Measurements from ENCODE around the gene HK1.
A peak's percentile ranks its signal among the peaks of the same experiment; 100 is the strongest.

HK1 gene

DNA sequence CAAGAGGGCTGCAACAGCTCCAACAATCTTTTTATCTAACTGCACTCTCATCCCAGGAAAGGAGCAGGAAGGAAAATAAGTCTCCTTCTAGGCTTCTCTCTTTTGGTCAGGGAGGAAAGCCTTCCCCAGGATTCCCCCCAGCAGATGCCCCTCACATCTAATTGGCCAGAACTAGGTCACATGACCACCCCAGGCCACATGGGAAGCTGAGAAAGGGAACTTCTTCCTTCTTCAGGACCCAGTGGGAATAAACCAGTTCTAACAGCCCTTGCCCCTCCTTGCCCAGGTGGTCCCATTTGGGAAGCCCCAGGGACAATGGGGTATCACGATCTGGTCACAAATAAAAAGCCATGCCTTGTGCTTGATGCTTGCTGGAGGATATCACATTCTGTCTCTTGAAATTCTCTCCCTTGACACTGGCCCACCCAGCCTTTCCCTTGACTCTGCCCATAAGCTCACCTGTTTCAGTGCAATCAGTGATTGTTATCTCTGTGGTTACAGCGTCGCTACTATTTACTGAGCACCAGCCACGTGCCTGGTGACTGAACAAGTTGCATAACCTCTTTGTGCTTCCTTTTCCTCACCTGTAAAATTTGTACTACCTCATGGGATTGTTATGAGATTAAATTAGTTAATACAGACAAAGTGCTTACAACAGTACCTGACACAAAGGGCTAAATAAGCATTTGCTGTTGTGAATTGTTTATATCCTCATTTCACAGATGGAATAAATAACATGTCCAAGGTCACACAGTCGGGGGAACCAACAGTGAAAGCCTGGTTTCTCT is 147.4 kb downstream of the HK1 start:
- DNase-seq = no peak
- Mint-ChIP-seq H3K9me3 (no peaks in the 10 kb centered on the region), H3K4me3 (no peak overlapping the region), H3K27ac (no peak overlapping the region), H3K27me3 (ENCODE audit: low read depth, poor library complexity) (peaks cover 10% of the 10 kb centered on the region), H3K4me1 (peaks cover 12% of the 10 kb centered on the region), H3K36me3 (ENCODE audit: low read depth) (no peaks in the 10 kb centered on the region)
- TF ChIP-seq, protein P1, sequence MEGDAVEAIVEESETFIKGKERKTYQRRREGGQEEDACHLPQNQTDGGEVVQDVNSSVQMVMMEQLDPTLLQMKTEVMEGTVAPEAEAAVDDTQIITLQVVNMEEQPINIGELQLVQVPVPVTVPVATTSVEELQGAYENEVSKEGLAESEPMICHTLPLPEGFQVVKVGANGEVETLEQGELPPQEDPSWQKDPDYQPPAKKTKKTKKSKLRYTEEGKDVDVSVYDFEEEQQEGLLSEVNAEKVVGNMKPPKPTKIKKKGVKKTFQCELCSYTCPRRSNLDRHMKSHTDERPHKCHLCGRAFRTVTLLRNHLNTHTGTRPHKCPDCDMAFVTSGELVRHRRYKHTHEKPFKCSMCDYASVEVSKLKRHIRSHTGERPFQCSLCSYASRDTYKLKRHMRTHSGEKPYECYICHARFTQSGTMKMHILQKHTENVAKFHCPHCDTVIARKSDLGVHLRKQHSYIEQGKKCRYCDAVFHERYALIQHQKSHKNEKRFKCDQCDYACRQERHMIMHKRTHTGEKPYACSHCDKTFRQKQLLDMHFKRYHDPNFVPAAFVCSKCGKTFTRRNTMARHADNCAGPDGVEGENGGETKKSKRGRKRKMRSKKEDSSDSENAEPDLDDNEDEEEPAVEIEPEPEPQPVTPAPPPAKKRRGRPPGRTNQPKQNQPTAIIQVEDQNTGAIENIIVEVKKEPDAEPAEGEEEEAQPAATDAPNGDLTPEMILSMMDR (IDR thresholded peaks at IDR 0.05) = no peak

DNA sequence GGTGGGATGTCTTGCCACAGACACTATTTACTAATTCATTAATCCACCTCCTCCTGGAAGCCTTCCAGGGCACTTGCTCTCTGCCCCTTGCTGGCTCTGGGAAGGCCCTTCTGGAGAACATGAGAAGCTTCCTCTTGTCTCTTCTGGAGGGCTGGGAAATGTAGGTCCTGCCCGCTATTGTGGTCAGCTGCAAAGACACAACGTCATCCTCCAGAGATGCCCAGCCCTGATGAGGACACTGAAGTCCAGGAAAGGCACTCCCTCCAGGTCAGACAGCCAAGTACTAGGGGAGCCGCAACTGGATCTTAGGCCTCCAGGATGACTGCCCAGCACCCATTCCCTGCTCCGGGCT is 148.1 kb downstream of the HK1 start:
- Mint-ChIP-seq H3K4me3 (no peak overlapping the region), H3K4me1 (peaks cover 12% of the 10 kb centered on the region), H3K27ac (peak overlapping the region; percentile 36), H3K27me3 (ENCODE audit: low read depth, poor library complexity) (peaks cover 13% of the 10 kb centered on the region), H3K9me3 (no peaks in the 10 kb centered on the region), H3K36me3 (ENCODE audit: low read depth) (no peaks in the 10 kb centered on the region)
- DNase-seq = no peak
- TF ChIP-seq, protein P1 (IDR thresholded peaks at IDR 0.05) = no peak

GRCh38 chr10:69428165-69428564 is 149.9 kb downstream of the HK1 start:
- Mint-ChIP-seq H3K27me3 (ENCODE audit: low read depth, poor library complexity) (peaks cover 16% of the 10 kb centered on the region), H3K4me3 (no peak overlapping the region), H3K36me3 (ENCODE audit: low read depth) (no peaks in the 10 kb centered on the region), H3K9me3 (no peaks in the 10 kb centered on the region), H3K27ac (no peak overlapping the region), H3K4me1 (peaks cover 5% of the 10 kb centered on the region)
- TF ChIP-seq, protein P1 (IDR thresholded peaks at IDR 0.05) = no peak
- no peak for DNase-seq

DNA sequence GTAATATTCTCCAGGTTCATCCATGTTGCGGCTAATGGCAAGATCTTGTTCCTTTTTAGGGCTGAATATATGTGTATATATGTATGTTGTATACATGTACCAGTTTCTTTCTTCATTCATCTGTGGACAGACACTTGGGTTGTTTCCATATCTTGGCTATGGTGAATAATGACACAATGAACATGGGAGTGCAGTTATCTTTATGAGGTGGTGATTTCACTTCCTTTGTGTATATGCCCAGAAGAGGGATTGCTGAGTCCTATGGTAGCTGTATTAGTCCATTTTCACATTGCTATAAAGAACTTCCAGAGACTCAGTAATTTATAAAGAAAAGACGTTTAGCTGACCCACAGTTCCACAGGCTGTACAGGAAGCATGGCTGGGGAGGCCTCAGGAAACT is 155.9 kb downstream of the HK1 start:
- Mint-ChIP-seq H3K36me3 (ENCODE audit: low read depth) (no peaks in the 10 kb centered on the region), H3K27me3 (ENCODE audit: low read depth, poor library complexity) (peaks cover 15% of the 10 kb centered on the region), H3K27ac (no peak overlapping the region), H3K9me3 (peaks cover 7% of the 10 kb centered on the region), H3K4me3 (no peak overlapping the region), H3K4me1 (peaks cover 24% of the 10 kb centered on the region)
- no peak for DNase-seq
- TF ChIP-seq, protein P1 (IDR thresholded peaks at IDR 0.05) = no peak

DNA sequence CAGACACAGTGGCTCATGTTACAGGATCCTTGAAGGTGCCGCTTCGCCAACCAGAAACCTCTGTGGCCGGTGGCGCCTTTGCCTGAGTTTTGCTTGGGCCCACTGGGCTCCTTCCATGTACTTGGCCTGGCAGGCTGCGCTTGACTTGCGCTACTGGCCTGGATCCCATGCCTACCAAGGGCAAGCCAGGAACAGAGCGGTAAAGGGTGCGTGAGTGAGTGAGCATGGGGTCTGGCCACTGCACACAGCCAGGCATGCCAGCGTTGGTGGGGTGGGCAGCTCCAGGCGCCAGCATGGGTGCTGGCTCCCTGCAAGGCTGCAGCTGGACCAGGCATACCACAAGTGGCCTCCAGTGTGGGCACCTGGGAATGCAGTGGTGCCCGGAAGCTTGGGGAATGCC is 156.6 kb downstream of the HK1 start:
- no peak for DNase-seq
- TF ChIP-seq, protein P1 (IDR thresholded peaks at IDR 0.05) = no peak
- H3K4me3 Mint-ChIP-seq = no peak overlapping the region
- peak overlapping the region; percentile 74 for H3K27ac Mint-ChIP-seq
- H3K27me3 Mint-ChIP-seq (ENCODE audit: low read depth, poor library complexity) = peaks cover 18% of the 10 kb centered on the region
- no peaks in the 10 kb centered on the region for H3K36me3 Mint-ChIP-seq (ENCODE audit: low read depth)
- peaks cover 31% of the 10 kb centered on the region for H3K4me1 Mint-ChIP-seq
- H3K9me3 Mint-ChIP-seq = peaks cover 7% of the 10 kb centered on the region

- Mint-ChIP-seq H3K36me3 (ENCODE audit: low read depth) (no peaks in the 10 kb centered on the region), H3K4me3 (no peak overlapping the region), H3K27me3 (ENCODE audit: low read depth, poor library complexity) (peaks cover 21% of the 10 kb centered on the region), H3K4me1 (peaks cover 41% of the 10 kb centered on the region), H3K9me3 (peaks cover 7% of the 10 kb centered on the region), H3K27ac (no peak overlapping the region)
- TF ChIP-seq, protein P1 (IDR thresholded peaks at IDR 0.05) = no peak
- no peak for DNase-seq
Measured at GRCh38 chr10:69435966-69436520, 157.7 kb downstream of the HK1 start.
